NCI-H2107 treated with DMSO at 0.1 percent for 48 hours (cell line): Measurements from ENCODE around the gene HDAC4.
A peak's percentile ranks its signal among the peaks of the same experiment; 100 is the strongest.

Experiments used
- DNase-seq: peaks from one replicate; lab custom pipeline; 2025; ENCODE audit not compliant: unreplicated experiment; lab: John Stamatoyannopoulos, UW

Gene HDAC4

DNA sequence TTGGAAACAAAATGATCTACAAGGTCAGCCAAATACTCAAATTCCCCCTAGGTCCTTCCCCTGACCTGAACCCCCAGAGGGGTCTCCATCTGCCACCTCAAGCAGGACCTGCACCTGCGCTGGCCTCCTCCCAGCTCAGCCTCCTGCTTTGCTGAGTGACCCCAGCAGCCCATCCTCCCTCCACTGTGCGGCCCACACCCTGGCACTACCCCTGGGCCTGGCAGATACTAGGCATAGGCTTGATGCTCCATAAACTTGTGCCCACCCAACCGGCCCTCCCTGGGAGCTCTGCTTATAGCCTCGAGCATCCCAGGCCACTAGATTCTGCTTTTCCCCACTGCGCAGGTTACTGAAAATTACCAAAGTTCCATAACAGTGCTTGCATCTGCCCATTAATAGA, 156.2 kb downstream of the HDAC4 start:
- no peak for DNase-seq

DNA sequence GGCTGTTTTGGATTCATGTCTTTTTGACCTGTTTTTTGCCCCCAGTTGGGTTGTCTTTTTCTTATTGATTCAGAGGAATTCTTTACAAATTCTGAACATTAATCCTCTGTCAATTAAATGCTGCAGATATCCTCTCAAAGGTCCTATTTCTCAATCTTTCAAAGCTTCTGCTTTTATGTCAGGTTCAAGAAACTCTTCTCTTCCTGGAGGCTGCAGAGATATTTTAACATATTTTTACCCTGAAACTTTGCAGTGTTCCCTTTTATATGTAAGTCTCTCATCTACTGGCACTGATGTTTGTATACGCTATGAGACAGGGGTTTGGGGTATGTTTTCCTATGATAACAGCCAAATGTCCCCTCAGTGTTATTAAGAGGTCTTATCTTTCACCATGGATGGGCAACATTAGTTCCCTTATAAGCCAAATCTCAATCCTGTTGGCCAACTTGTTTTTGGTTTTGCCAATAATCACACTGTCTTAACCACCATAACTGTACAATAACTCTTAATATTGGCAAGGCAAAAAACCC, 159.3 kb downstream of the HDAC4 start:
- no peak for DNase-seq

DNA sequence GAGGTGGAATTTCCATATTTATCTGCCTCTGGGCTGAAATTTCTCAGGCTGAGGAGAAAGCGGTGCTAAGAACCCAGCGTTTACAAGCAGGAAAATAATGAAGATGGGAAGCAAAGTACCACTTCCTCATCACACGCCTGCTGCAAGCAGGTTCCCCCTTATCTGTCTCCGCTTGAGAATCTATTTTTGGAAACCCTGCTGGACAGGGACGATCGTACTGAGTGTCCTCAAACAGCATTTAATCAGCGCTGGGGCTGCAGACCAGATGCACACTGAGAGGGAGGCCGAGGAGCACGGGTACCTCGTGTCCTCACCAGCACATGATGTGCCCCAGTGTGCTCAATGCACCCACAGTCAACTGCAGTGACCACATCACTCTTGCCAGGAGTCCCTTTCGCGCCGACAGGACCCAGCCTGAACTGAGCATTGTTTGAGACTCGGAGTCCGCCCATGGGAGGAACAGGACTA, 160.4 kb downstream of the HDAC4 start:
- no peak for DNase-seq

DNA sequence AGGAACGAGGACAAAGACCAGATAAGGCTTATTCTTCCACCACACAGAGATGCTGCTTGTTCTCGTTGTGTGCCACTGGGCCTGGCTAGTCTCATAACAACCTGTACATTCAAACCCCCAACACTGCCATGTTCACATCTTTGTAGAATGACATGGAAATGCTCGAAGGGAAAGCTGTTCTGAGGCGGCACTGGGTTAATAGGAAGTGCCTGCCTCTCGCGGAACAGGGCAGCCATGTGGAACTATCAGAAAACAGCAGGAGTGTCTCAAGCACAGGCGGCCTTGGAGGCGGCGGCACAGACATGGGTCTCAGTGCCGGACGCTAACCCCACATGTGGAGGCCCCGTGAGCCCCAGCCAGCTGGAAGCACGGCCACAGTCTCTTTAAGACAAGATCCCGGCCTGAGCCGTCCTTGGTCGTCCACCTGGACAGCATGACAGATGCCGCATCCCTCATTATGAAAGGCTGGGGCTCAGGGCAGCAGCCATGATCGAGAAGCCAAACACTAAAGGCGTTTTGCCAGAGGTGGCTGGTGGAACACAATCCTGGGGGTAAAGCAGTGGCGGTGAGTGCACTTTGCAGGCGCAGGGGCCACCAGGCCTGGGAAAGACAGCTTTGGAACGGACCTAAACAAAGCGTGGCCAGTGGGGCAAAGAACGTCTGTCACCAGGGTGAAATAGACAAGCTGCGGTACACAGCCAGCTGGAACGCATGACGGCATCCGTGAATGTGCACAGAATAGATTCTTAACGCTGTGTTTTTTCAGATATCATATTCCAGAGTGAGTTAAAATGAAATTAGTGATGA, 161.0 kb downstream of the HDAC4 start:
- no peak for DNase-seq

DNA sequence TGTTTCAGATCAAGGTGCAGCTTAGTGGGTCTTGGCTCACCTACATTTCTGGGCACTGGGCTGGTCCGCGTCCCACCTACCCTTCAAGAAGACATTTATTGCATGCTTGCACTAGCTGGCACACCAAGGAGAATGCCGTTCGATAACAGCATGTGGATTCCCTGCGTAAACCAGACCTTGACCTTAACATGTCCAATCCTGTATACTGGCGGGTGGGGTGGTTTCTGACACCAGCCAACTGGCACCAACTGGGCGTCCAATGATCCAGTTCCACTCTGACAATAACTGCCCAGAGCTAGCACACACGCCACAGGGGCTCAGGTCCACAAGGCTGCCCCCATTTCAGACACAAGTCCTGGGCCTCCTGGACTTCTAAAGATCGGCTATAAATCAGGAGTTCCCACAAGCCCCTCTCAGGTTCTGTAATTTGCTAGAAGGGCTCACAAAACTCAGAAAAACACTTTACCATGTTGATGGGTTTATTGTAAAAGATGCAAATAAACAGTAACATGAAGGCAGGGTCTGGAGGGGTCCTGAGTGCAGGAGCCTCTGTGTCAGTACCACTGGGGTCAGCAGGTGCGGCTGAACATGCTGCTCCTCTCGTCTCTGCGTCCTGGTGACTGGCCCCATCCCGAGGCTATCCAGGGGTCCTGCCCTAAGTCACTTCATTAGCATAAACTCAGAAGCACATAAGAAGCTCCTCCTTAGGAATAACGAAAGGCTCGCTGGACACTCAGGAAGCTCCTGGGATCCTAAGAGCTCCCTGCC, 161.8 kb downstream of the HDAC4 start:
- no peak for DNase-seq

DNA sequence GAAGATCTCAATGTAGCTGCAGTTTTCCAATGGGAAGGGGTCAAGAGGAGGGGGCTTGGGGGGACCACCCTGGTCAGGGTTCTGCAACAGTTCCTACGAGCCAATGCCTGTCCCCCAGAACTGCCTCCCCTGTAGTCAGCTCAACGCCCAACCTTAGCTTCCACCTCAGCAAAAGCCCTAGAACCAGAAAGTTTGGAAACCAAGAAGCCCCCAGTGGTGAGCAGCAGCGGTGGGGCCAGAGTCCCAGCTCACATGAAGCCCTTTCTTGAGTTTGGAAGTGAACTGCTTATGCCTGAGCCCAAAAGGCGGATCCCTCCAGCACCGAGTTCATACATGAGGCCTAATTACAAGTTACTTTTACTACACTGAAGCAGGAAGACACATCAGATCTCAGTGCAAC, 162.4 kb downstream of the HDAC4 start:
- no peak for DNase-seq

DNA sequence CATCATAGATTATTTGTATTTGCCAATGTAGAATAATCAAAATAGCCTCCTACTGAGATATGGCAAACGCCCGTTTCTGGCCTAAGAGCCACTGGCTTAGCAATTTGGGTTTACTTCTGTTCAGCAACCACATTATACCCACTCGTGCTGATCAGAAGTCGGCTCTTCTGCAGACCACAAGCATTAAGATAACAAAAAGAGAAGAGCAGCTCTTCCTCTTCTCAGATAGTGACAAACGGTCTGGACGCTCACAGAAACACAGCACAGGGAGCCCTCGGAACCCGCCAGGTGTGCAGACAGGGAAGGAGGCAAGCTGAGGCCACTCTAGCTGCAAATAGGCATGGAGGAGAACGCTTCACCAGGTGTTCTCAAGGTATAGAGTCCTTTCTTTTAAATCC, 164.0 kb downstream of the HDAC4 start:
- DNase-seq: peak; percentile 61

DNA sequence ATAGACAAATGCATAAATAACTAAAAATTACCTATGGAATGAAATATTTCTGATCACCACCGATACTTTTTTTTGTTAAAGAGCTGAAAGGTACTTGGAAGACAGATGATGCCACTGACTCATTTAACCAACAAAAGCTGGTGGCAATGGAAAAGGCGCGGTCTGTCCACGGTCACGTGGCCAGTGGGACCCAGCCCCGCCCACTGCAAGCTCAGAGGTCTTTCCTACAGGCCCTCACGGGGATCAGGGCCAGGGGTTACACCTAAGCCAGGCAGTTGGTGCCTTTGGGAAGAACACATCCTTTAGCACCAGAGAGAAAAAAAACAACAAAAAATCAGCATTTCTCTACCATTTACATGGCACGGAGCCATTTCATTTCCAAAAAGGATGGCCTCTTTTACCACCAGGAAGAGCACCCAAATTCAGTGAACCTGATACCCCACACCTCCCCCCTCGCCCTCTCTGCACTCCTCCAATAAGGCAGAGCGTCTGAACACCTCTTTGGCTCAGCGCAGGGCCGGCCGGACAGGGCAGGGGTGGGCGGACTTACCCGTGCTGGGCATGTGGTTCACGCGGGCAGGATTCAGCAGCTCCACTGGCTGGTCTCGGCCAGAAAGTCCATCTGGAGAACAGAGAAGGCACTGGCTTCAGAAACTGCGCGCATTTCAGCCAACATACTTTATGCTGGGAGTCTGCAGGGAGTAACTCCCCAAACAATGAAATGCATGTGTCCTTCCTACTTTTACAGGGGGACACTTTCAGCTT, 164.6 kb downstream of the HDAC4 start:
- no peak for DNase-seq

DNA sequence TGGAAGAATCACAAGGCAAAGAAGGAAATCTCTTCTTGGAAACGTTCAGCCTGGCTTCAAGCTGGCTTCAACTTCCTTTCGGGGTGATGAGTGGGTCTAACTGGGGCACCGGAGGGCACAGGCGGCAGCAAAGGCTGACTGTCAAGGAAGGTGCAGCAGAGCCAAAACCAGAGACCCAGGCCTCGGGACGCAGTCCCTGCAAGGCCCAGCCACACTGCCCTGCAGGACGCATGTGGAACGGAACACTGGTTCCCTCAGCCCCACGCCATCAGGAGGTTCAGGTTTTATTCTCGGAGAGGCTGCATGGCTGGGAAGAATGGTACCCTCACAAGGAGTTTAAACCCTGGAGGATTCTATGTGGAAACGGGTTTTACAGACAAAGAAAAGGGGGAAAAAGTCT, 165.5 kb downstream of the HDAC4 start:
- DNase-seq: no peak

DNA sequence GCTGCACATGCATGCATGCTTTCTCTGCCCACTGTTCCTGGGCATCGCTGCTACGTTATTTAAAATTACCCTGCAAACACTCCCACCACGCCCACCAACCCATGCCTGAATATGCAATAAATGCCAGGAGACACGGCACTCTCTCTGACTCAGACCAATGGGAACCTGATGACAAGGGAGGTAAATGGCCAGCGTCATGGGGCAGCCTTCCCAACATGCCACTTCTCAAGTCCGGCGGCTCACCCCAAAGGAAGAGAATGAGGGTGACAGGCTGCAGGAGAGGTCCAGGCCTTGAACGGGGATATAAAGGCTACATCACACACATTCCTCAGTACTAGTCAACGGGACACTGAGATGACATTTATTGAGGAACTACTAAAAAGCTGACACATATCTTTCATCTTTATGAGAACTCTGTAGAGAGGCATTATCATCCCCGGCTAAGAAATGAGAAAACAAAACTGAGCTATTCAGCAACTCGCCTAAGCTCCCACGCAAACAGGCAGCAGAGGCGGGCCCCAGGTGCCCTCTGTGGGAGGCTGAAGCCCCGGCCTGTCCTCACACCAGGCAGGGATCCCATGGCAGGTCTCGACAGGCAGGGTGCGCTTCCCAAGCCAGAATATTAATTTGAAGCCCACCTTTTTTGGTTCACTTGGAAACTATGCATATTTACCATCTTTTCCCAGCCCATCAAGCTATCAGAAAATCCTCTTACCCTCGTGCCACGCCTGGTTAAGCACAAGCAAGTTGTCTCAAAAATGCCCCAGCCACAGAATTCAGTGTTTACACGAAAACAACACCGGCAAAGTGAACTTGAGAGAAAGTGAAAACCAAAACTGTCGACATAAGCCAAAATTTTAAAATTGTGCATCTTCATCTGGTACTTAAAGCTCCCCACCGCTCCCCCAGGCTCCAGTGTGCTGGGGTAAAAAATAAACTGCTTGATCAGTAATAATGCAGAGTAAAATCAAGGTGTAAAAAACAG, 166.3 kb downstream of the HDAC4 start:
- no peak for DNase-seq

DNA sequence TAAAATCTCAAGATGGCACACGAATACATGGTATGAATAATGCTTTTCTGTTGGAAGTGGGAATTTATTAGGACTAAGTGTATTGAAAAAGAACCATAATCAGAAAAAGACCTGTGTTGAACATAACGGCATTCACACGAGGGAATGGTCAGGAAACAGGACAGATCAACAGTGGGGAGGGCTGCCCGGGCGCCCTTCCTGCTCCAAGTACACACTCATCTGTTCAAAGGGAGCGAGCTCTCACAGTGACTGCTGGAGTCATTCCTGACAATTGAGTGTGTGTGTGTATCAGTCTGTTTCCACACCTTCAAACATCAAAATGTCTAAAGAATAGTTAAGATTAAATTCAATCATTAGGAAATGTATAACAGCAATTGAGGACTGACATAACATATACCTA, 167.2 kb downstream of the HDAC4 start:
- no peak for DNase-seq

DNA sequence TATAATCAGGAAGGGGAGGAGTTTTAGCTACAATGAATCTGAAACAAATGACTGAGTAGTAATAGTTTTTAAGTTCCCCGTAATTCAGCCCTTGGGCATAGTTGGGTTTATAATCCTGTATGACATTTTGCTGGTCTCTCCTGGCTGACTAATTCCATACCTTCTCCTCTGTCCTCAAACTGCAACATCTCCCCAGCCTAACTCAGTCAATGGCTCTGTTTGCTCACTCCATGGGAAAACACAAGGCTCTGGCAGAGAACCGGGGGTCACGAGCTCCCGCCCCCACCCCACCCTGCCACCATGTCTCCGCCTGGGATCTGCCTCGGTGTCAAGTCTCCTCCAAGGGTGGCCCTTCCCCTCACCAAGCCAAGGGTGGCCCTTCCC, 168.6 kb downstream of the HDAC4 start:
- no peak for DNase-seq

DNA sequence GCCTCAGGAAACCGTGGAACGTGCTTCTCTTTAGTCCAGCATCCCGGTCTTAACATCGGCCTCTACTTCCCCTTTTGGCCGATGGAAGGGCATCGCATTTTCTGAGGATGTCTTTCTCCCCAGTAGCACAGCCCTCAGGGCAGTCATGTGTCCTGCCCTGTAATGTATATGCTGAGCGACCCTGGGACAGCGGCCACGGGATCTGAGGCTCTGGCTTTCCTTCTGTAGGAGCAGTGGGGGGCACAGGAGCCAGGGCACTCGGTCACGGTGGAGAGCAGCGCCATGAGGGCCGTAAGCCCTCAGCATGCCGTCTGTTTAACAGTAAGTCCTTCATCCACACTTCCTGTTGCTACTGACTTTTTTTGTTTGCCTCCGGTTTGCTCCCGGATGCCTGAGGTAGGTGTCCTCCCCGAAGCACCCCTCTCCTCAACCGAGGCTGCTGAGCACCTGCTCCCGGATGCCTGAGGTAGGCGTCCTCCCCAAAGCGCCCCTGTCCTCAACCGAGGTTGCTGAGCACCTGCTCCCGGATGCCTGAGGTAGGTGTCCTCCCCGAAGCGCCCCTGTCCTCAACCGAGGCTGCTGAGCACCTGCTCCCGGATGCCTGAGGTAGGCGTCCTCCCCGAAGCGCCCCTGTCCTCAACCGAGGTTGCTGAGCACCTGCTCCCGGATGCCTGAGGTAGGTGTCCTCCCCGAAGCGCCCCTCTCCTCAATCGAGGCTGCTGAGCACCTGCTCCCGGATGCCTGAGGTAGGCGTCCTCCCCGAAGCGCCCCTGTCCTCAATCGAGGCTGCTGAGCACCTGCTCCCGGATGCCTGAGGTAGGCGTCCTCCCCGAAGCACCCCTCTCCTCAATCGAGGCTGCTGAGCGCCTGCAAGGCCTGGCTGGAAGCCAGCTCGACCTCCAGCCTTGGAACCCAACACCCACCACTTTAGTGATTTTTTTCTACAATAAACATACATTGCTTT, 169.3 kb downstream of the HDAC4 start:
- no peak for DNase-seq

DNA sequence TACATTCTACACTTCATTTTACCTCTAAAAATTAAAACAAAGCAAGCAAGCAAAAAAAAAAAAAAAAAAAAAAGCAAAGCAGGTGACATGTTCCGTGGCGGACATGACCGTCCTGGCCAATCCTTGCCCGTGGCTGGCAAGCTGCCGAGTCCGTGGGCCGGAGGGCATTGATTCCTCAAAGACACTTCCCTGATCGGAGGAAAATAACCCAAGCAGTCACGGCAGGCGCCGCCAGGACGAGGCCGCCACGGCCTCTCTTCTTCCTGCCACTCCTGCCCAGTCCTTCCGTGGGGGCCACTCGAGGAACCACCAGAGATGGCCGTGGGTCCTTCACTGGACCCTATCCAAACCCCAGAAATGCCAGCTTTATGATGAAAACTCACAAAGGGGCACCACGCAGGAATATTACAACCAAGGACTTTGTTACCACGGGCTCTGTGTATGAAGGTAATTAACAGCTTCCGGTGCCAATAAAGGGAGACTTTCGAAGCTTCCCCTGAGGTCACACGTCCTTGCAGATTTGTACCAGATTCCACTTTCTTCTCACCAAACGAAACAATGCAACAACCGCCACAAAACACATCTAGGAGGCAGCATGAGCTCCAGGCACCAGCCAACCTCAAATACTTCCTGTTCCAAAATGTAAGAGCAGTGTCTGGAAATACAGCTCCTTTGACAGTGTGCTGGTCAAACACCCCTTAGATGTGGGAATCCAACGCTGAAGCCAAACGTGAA, 170.3 kb downstream of the HDAC4 start:
- DNase-seq: no peak

DNA sequence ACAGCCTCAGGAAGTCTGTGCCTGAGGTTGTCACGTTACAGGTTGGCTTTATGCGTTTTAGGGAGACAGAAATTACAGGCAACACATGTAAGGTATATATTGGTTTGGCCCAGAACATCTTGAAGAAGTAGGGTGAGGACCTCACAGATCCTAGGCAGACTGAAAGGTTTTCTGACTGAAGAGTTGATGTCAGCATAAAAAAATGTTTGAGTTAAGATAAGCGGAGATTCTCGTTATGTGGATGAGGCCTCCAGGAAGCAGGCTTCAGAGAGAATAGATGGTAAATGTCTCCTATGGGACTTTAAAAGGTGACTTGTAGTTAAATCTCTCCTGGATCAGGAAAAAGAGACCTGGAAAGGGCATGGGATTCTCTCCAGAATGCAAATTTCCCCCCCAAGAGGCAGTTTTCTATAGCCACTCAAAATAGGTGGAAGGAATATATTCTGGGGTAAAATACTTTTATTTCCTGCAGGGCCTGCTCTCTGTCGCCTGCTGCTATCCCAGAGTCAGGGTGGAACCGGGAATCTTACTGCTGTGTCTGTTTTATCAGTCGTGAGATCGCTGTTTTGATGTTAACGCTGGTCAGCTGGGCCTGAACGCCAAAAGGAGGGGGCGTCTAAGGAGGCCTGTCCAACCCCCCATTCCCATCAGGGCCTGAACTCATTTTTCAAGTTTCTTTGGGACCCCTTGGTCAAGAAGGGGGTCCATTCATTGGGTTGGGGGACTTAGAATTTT, 171.1 kb downstream of the HDAC4 start:
- DNase-seq: no peak

DNA sequence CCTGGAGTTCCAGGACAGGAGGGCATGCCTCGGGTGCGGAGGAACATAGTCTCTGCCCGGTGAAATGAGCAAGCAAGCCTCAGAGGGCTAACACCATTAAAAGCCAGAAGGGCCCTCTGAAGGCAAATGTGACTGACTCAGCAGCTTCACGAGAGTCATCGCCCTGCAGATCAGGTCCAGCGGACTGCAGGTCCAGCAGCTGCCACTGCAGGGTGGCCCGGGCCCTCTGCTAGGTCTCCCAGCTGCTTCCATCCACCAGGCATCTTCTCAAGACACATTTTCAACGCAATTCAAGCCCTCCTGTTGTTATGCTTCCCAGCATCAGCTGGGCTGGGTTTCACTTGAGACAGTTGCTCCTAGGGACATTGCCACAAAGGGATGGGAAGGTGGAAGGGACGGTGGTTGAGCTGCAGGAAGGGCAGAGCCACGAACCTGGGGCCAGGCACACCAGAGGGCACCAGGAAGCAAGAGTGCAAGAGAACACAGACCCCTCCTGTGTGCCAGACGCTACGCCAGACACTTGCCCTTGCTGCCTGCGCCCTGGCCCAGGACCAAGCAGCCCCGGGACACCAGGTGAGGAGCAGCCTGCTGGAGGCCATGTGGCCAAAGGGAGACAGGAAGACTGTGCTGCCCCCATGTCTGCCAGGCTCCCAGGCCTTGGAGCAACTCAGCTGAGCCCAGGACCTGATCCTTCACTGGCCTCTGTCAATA, 173.0 kb downstream of the HDAC4 start:
- DNase-seq: no peak
